Activated T-cell treated with anti-CD3 and anti-CD28 coated beads for 1 hour (primary cell): ENCODE measurements around the gene AMER2.

Source experiments
- DNase-seq: peaks from one replicate; pipeline ENCODE4 v3.0.0-alpha.2; 2020; ENCODE audit warnings: low read depth

Gene AMER2, protein sequence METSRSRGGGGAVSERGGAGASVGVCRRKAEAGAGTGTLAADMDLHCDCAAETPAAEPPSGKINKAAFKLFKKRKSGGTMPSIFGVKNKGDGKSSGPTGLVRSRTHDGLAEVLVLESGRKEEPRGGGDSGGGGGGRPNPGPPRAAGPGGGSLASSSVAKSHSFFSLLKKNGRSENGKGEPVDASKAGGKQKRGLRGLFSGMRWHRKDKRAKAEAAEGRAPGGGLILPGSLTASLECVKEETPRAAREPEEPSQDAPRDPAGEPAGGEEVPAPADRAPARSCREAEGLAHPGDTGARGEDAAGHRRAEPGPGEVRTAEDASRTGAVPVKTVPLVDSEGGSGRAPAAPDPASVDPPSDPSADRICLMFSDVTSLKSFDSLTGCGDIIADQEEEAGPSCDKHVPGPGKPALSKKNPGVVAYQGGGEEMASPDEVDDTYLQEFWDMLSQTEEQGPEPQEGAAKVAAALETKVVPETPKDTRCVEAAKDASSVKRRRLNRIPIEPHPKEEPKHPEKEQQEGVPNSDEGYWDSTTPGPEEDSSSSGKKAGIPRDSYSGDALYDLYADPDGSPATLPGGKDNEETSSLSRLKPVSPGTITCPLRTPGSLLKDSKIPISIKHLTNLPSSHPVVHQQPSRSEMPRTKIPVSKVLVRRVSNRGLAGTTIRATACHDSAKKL

GRCh38 chr13:25171517-25172302 is at the start of gene AMER2:
TSS of gene AMER2 (minus strand) at chr13:25172288. CDS start at chr13:25171619, 669 bp downstream.
- no peak for DNase-seq

- no peak for DNase-seq
Measured at GRCh38 chr13:25218019-25218418, 45.9 kb upstream of the AMER2 start.

DNA sequence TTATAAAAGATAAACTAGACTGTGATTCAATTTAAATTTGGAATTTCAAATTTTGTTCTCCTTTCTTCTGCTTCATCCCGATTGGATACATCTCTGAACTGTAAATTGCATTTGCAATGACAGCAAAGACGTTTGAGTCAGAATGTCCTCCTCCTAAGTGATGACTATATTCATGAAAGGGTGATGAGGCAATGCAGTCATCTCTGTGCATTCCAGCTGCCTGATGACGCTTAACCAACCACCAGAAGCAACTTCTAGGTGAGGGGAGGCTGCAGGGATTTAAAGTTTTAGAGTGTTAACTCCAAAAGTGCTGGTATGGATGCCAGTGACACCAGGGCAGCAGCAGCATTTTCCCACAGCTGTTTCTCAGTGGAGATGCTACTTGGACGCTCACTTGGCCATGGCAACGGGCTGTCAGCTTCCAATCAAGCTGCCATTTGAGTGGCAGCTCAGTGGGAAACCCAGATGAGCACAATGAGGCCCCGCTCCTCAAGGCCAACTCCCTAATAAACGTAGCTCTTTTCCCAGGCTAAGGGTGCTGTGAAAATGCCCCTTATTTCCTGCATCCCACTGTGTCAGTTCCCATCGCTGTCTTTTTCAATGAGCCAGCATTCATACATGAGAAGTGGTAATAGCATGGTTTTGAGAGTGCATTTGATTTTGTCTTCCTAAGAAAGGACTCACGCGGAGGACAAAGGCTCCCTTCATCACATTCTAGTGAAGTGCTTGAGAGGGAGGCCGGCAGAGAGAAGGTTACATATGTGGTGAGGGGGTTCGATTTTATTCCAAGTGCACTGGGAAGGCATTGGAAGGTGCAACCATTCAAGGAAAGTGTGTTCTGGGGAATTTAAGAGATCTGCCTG is 45.2 kb upstream of the AMER2 start:
- DNase-seq = no peak

DNA sequence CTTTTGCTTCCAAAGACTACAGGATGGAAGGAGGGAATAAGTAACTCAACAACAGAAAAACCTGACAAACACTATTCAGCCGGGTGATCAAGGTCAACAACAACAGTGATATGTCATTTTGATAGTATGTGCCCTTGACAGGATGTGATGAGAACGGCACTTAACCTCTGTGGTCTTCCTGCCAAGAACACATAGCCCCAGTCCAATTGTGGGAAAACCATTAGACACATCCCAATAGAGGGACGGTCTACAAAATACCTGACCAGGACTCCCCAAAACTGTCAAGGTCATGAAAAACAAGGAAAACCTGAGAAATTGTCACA is 43.1 kb upstream of the AMER2 start:
- no peak for DNase-seq

GRCh38 chr13:25214491-25215252 is 42.6 kb upstream of the AMER2 start:
- no peak for DNase-seq

- DNase-seq = no peak
Measured at GRCh38 chr13:25213715-25214114, 41.6 kb upstream of the AMER2 start.

- DNase-seq = no peak
Measured at GRCh38 chr13:25210842-25211569, 38.9 kb upstream of the AMER2 start.

DNA sequence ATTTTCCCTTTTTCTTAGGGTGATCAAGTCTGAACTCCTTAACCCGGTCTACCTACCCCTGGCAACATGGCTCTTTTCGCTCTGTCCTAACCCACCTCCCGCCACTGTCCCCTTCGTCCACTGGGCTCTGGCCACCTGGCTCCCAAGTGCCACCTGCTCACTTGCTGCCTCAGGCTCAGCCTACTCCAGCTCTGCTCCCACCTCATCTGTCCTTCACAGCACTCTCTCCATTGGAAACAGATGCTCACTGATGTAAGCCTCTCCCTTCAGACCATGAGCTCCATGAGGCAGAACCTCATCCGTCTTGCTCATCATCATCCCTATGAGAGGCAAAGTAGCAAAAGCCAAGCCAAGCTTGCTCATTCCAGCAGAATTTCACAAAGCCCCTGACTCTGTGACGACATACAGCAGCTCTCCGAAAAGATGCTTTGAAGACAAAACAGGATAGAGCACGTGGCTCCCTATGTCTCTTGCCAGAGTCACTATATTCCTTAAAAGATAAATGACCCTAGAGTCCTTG is 35.3 kb upstream of the AMER2 start:
- DNase-seq = no peak

DNA sequence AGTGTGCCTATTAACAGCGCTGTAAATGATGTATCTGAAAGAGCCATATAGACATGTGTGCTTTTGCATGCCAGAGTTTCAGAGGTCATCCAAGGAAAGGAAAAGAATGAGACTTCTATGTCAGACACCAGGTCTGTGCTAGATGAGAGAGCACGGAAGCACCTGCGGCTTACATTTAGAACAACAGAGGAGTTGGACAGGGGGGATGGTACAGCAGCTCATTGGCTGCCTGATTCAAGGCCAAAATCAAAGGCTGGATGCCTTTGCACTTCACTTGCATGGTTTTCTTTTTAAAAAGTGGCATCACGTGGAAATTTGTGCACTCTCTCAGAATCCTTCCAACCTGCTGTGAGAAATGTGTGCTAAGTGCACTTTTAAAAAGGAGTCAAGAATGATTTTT is 32.8 kb upstream of the AMER2 start:
- DNase-seq = no peak

DNA sequence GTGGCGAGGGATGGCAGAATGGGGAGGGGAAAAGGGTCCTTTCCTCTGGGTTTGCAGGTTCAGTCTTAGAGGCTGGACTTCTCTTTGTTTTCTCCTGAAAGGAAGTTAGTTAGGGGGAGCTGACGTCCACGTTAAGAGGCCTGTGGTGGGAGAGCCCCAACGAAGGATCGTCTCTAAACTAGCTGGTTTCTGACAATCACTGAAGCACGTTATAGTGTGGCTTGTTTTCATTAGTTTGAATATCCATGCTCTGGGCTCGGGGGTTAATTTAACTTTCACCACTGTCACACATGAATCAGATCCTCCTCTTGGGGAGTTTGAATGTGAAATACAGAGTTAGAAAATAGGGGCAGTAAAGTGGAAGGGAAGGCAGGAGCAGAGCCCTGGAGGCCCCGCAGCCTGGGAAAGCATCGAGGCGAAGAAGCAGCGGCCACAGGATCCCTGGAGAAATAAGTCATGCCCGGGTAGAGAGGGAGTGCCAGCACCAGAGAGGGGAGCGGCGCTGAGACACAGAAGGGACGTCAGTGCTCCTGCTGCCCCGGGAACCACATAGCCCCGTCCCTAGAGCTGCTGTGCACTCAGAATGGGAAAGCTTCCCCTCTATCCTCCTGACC is 31.1 kb upstream of the AMER2 start:
- DNase-seq = no peak

- DNase-seq = no peak
Measured at GRCh38 chr13:25200783-25201182, 28.7 kb upstream of the AMER2 start.

GRCh38 chr13:25198647-25199046 is 26.6 kb upstream of the AMER2 start:
- DNase-seq = no peak

DNA sequence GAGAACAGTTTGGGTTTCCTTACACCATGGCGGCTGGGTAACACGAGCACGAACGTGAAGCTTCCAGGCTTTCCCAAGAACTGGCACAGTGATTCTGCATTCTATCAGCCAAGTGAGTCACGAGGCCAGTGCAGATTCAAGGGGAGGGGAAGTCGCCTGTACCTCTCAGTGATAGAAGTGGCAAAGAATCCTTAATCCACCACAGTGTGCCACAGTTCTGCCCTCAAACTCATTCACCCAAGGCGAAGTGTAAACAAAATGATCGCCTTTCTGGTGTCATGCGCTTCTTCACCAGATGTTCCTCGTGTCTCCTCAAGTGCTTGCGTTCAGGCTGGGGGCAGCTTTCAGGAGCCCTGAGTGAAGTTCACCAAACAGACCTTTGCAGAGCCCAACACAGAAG is 24.9 kb upstream of the AMER2 start:
- DNase-seq = no peak

DNA sequence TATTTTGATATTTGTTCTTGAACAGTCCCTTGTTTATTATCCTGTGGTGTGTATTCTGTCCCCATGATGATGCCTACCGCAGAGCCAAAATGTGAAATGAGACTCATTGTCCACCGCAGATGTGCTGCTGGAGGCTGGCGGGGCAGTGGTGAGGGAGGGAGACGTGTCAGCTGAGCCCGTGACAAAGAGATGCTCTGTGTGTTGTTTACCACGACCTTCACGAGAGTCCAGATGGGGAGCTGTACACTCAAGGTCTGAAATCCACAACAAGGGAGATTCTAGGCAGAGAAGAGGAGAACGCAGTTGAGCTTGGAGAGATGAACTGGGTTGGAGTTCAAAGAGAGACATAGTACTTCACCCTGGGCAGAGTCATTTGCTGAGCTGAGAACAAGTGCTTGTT is 20.8 kb upstream of the AMER2 start:
- no peak for DNase-seq

DNA sequence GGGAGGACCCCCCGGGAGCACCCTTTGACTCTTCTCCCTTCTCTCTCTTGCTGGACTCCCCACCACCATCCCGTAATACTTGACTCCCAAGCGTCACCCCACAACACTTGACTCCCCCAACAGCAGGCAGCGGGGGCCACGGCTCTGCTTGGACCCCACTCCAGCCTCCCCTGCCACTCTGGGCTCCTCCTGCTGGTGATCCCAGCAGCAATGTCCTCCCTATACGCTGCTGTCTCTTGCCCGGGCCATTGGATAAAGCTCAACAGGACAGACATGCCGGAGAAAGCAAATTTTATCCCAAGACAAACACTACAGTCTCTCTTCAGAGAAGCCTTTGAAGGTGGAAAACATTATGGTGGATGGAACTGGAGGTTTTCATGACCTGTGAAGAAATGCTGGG is 20.4 kb upstream of the AMER2 start:
- DNase-seq = no peak

DNA sequence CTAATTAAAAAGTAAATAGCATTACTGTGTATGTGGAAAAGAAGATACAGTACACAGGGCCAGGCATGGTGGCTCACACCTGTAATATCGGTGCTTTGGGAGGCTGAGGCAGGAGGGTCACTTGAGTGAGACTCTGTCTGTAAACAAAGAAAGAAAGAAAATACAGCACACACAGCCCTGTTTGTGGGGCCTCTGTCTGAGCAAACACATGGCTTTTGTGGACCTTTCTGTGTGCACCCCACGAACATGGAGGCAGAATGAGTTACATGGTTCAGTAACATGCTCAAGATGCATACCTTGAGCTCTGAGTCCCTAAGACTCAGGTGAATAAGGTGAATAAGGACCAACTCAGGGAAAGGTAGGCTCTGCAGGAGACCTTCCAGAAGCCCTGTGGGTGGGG is 20.0 kb upstream of the AMER2 start:
- no peak for DNase-seq

- no peak for DNase-seq
Measured at GRCh38 chr13:25190771-25191170, 18.7 kb upstream of the AMER2 start.

DNA sequence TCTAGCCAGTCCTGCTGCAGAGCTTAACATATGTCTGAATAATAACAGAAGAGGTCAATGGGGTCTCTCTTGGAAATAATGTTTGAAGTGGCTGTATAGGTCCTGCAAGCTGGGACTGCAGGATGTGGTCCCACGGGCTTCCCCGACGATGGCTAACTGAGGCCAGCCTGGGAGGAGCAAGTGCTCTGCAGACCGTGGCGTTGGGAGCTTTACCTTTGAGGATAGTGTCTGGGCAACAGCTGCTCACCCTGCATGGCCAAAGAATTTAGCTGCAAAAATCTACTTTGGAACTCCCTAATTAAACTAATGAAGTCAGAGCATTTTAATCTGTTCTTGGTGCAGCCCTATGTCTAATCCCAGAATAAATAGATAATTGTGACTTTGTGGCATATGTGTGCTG is 18.2 kb upstream of the AMER2 start:
- DNase-seq = no peak

GRCh38 chr13:25187596-25187995 is 15.5 kb upstream of the AMER2 start:
- no peak for DNase-seq

DNA sequence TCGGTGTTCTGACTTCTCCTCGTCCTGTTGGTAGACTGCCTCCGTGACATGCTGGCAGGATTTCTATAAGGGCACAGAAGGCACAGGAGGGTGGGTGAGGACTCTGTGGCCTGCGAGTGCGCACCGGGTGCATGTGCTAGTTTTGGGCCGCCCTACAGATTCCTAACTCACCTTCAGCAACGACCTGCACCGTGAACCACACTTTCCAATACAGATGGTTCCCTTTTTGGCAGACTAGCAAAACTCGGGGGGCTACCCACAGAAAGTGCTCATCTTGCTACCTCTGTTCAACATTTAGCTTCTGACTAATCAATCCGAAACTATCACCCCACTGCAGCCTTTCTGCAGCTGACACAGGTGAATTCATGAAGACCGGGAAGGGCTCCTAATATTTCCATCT is 14.1 kb upstream of the AMER2 start:
- DNase-seq = no peak
